AG10803 (cell line): ENCODE data around the gene OR52H1.

Experiments used
- DNase-seq: peaks from one replicate; pipeline ENCODE4 v3.0.0; 2010; ENCODE audit warnings: low read depth
- H3K4me3 ChIP-seq: 2 replicates; pipeline ENCODE4 v1.5.1; 2011; ENCODE audit warnings: mild to moderate bottlenecking, low read length, control low read depth
- TF ChIP-seq, protein P1 (sequence below): conservative IDR thresholded peaks from 2 replicates; pipeline ENCODE4 v1.5.1; 2011; ENCODE audit warnings: mild to moderate bottlenecking, low read length, control low read depth, inconsistent platforms

OR52H1 gene

DNA sequence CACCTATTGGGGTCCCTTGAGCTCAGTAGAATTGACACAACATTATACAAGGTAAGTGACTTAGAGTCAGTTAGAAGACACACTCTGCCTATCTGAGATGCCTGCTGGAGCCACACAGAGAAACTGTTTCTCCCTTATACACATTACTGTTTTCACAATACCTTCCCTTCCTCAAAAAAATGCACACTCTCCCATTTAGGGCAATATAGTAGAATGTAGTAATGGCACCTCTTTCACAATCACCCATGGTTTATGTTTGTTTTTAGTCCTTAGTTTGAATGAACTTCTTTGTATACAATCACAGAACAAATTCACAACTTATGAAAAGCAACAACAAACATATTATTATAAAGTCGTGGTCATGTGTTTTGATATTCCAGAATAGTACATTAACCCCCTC lies 14.3 kb downstream of the OR52H1 start:
- H3K4me3 ChIP-seq: no peak overlapping the region
- TF ChIP-seq, protein P1, sequence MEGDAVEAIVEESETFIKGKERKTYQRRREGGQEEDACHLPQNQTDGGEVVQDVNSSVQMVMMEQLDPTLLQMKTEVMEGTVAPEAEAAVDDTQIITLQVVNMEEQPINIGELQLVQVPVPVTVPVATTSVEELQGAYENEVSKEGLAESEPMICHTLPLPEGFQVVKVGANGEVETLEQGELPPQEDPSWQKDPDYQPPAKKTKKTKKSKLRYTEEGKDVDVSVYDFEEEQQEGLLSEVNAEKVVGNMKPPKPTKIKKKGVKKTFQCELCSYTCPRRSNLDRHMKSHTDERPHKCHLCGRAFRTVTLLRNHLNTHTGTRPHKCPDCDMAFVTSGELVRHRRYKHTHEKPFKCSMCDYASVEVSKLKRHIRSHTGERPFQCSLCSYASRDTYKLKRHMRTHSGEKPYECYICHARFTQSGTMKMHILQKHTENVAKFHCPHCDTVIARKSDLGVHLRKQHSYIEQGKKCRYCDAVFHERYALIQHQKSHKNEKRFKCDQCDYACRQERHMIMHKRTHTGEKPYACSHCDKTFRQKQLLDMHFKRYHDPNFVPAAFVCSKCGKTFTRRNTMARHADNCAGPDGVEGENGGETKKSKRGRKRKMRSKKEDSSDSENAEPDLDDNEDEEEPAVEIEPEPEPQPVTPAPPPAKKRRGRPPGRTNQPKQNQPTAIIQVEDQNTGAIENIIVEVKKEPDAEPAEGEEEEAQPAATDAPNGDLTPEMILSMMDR: no peak
- no peak for DNase-seq

DNA sequence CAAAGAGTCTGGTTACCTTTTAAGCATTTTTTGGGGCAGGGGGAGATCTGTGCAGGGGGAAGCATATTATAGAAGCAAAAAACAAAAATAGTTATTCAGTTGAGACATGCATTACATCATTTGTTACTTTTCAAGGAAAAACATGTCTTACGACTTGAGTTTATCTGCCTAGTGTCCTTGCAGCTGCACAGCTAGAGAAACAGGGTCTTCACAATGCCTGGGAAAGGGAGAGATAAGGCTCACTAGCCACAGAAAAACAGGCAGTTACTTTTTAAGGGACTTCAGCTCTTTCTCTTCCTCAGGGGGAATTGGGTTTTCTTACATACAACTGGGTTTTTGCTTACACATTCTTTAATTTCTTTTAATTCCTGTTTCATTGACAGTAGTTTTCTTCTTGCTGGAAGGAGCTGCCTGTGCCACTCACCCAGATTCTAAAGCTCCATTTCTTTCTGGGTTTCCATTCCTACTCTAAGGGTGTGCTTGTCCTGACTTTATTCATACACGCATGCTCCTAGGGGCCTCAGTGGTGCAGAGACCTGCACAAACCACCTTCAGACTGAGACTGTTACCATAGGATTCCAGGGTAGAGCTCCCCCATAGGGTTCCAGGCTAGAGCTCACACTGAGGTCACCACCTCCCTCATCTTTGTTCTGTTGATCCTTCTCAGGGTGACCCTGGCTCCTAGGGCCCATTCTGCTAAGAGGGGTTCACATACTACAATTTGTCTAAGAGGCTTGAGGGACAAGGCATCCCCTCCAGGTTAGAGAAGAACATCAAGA lies 17.1 kb downstream of the OR52H1 start:
- no peak overlapping the region for H3K4me3 ChIP-seq
- TF ChIP-seq, protein P1: no peak
- no peak for DNase-seq

DNA sequence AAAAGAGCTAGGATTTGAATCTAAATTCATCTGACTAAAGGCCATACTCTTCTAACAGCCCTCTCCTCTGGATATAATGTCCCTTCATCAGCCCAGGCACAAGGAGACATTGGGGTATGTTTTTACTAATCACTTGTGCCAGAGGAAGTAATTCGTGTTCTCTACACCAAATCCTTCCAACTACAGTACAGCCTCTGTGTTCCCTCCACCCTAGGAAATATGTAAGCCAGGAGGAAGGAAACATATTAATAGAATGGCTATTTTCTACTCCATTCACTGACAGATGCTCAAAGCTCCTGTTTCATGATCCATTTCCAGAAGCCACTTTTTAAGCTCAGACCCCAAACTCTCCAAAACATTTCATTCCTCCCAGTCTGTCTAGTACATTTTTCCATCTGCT lies 19.8 kb downstream of the OR52H1 start:
- TF ChIP-seq, protein P1: no peak
- H3K4me3 ChIP-seq: no peak overlapping the region
- DNase-seq: no peak

DNA sequence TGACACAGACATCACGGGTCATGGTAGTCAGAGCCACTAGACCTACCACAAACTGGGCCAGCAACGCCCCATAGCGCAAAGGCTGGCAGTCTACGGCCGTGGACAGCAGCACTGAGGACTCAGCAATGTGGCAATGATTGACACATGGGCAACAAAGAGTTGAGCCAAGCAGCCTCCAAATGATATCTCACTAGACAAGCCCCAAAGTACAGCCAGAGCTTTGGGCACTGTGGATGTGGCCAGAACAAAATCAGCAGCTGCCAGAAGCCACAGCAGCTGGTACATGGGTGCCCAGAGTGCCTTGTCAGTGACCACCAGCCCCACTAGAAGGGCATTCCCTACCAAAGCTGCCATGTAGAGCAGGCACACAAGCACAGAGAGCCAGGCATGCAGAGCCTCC lies 20.6 kb downstream of the OR52H1 start:
- TF ChIP-seq, protein P1: no peak
- H3K4me3 ChIP-seq: no peak overlapping the region
- no peak for DNase-seq

DNA sequence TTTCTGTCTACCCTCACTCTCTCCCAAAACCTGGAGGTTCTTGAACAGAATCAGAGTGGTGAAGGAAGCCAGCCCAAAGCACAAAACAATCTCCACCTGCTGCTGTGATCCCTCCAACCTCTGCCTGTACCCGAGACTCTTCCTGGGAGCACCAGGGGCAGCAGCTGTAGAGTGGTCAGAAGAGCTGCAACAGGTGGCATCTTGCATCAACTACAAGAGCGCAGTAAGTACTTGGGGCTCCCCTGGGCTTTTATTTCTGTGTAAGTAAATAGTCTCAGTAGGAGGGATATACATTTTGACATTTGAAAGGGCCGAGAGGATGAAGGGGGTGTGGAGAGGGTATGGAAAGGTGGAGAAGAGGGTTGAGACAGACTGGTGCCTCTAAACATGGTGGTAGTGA lies 23.6 kb downstream of the OR52H1 start:
- no peak overlapping the region for H3K4me3 ChIP-seq
- TF ChIP-seq, protein P1: no peak
- DNase-seq: no peak

DNA sequence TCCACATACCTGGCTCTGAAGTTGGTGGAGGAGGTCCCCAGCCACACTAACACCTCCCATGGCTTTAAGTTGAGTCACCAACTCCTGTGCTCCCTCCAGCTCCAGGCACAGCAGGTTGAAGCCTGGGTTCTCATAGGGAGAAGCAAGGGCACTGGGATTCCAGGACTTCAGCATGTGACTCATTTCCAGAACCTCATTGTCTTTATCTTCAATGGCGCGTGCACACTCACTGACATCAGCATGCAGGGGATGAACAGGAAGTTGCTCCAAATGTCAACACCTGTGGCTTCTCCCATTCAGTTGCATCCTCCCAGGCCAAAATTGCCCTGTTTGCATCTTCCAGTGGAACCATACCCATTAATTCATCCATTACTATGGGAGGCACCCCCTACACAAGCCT lies 26.0 kb downstream of the OR52H1 start:
- no peak overlapping the region for H3K4me3 ChIP-seq
- DNase-seq: no peak
- TF ChIP-seq, protein P1: no peak

DNA sequence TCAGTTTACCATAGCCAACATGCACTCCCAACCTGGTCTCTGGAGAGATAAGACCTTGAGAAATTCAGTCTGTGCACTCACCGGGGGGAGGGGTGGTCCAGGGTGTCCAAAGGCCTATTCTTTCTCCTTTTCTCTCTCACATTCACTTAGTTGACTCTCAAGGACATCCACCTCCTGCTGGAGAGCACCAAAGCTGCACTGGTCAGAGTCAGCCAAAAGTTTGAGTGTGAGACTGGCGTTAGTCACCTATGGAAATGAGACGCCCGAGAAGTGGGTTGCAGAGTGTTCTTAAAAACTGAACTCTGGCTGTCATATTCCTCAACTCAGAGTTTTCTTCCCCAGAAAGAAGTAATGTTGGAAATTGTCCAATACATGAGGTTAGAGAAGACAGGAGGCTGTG lies 26.8 kb downstream of the OR52H1 start:
- TF ChIP-seq, protein P1: no peak
- no peak for DNase-seq
- H3K4me3 ChIP-seq: no peak overlapping the region
